Retinal pigment epithelial cell (primary cell): Measurements from ENCODE around the gene NPB.

ENCODE experiments used
- DNase-seq: peaks from one replicate; pipeline ENCODE4 v3.0.0-alpha.2; 2010; ENCODE audit warnings: low read depth
- H3K4me3 ChIP-seq: 2 replicates; pipeline ENCODE4 v1.5.1; 2011; ENCODE audit warnings: mild to moderate bottlenecking, low read length, control low read depth, moderate library complexity
- TF ChIP-seq, protein P1 (sequence below): conservative IDR thresholded peaks from 2 replicates; pipeline ENCODE4 v1.5.1; 2011; ENCODE audit warnings: low read depth, low read length, control low read depth, inconsistent platforms

Gene NPB

DNA sequence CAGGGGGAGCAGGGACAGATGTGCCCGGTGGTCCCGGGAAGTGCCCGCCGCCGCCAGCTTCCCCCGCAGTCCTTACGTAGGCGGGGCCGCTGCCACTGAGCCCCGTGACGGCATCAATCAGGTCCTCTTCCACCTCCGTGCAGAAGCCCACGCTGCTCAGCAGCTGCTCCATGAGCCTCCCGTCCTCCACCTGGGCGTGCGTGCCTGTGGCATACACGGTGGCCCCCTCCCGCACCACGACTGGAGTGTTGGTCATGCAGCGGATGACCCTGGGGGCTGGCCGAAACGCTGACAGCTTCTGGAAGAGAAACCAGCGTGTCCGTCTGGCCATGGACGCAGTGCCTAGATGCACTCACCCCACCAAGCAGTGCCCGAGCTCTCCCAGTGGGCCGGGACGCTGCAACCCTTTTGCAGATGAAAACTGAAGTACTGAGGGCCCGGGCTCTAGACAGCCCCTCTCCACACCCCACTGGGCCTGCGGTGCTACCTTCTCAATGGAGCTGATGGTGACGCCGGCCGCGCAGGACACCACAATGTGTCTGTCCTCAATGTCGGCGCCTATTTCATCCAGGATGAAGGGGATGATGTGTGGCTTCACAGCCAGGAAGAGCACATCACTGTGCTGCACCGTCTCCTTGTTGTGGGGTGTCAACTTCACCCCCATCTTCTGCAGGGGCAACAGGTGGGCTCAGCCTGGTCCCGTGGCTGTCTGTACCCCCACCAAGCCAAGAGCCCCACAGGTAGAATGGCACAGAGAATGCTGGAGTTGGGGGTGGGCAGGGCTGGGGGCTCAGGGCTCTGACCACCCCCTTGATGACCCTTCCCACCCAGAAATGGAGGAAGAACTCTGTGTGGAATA lies 33.0 kb downstream of the NPB start:
- TF ChIP-seq, protein P1, sequence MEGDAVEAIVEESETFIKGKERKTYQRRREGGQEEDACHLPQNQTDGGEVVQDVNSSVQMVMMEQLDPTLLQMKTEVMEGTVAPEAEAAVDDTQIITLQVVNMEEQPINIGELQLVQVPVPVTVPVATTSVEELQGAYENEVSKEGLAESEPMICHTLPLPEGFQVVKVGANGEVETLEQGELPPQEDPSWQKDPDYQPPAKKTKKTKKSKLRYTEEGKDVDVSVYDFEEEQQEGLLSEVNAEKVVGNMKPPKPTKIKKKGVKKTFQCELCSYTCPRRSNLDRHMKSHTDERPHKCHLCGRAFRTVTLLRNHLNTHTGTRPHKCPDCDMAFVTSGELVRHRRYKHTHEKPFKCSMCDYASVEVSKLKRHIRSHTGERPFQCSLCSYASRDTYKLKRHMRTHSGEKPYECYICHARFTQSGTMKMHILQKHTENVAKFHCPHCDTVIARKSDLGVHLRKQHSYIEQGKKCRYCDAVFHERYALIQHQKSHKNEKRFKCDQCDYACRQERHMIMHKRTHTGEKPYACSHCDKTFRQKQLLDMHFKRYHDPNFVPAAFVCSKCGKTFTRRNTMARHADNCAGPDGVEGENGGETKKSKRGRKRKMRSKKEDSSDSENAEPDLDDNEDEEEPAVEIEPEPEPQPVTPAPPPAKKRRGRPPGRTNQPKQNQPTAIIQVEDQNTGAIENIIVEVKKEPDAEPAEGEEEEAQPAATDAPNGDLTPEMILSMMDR: no peak
- no peak for DNase-seq
- no peak overlapping the region for H3K4me3 ChIP-seq

DNA sequence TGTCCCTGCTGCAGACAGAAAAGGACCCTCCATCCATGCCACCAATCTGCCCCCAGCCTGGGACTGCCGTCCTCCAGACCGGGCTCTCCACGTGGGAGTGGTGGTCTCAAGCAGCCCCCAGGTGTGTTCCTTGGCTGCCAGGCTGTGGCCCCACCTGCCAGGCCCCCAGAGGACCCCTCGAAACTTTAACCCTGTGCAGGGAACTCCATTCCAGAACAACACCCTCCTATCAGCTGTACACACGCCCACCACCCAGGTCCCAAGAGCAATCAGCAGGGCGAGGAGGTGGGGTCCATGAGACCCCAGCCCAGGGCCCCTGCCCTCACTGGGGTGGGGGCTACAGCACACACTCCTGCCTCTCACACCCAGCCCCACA lies 33.7 kb downstream of the NPB start:
- TF ChIP-seq, protein P1: no peak
- no peak overlapping the region for H3K4me3 ChIP-seq

DNA sequence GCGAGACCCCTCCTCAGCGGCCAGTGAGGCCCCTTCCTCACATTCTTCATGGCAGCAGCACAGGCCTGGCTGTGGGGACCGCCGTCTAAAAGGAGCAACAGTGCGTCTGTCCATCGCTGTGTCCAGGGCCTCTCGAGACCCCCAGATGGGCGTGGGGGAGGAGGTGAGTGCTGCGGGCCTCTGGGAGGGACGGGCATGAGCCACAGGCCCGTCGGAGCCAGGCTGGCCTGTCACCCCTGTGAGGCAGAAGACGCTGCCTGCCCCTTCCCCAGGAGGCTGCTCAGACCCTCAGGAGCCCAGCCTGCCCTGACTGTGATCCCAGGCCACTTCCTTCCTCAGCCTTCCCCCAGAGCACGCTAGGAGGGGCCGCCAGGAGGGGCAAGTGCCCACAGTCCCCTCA lies 37.2 kb downstream of the NPB start:
- TF ChIP-seq, protein P1: no peak
- DNase-seq: no peak
- H3K4me3 ChIP-seq: no peak overlapping the region

More for the DNA sequence above, 33.7 kb downstream of the NPB start:
- no peak for DNase-seq

DNA sequence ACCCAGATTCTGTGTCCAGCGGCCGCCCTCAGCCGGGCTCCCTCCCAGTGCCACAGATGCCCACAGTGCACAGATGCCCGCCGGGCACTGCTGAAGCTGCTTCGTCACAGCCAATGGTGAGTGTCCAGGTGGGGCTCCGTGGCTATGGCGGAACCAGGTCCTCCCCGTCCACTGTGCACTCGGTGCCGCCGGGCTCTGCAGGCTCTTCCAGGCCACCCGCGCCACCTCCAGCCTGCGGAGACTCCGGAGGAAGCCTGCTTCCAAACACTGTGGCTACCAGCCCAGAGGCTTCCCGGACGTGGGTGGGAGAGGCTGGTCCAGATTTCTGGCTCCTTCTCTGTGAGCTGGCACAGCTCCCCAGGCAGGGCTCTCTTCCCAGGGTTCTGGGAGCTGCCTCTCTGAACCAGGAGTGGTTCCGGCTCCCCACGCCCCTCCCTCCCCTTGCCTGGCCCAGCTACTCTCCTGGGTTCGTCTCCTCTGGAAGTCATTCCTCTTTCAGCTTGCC lies 37.9 kb downstream of the NPB start:
- no peak for DNase-seq
- TF ChIP-seq, protein P1: no peak
- no peak overlapping the region for H3K4me3 ChIP-seq

DNA sequence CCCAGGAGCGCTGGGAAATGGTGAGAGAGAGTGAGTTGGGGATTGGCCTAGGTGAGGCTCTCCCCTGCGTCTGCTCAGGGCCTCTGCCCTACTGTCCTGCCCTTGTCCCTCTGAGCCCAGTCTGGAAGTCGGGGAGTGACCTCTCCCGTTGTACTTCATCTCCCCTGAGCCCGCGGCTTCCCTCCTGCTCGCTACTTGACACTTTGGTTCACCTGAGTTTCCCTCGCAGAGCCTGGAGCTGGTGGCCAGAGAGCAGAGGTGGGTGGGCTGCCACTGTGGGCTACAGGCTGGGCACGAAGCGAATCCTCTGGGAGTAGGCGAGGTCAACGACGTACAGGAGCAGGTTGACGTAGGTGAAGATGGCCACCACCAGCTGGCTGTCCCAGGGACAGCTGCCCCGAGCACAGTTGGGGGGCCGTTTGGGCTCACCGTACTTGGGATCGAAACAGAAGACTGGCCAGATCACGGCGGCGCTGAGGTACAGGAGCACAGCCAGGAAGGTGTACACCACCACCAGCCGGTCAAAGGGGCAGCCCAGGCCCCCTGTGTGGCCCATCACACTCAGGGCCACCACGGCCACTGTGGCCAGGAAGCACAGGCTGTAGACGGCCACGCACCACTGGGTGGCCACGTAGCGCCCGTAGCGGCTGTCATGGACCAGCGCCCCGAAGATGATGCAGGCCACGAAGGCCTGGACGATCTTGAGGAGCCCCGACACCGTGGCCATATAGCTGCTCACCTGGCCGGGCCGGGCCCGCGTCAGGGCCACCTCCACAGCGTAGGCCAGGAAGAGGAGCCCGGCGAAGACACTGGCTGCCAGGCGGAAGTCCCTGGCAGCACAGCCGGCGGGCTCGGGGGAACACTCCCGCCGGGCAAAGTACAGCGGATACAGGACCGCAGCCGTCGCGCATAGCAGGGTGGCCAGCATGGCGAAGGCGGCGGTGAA lies 38.8 kb downstream of the NPB start:
- DNase-seq: no peak
- TF ChIP-seq, protein P1: no peak
- no peak overlapping the region for H3K4me3 ChIP-seq

DNA sequence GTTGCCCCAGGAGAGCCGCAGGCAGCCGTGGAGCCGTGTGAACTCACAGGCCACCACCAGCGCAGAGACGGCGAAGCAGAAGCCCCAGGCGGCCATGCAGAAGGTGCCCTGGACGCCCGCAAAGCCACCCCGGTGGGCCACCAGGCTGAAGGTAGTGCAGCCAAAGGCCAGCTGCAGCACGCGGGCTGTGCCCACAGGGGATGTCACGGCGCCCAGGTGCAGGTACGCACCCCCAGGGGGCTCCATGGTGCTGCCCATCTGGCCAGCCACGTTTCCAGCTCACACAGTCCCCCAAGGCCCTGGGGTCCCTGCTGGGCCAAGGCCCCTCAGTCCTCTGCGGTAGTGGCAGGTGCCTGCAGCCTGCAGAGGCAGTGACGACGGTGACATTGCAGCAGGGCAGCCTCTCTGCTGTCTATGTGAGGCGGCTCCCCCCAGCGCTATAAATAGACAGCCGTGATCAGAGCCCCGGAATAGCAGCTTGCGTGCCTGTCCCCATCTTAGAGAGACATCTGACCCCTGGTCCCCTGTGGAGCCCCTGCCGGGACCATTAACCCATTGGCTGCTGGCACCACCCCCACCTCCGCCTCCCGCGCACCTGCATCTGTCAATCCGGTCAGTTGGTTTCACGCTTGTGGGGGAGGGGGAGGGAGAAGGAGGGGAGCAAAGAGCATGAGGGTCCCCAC lies 39.6 kb downstream of the NPB start:
- no peak overlapping the region for H3K4me3 ChIP-seq
- TF ChIP-seq, protein P1: no peak
- DNase-seq: no peak
